Measurements from ENCODE around the gene N4BP2L2. TPM values are rescaled to one million over a fixed set of nuclear protein-coding genes. Genes with fewer than 3 reads are reported as not detected.

Gene N4BP2L2
- total RNA-seq, 4 donors from 2014 or later: 79.8 to 722 (median 131) TPM

DNA sequence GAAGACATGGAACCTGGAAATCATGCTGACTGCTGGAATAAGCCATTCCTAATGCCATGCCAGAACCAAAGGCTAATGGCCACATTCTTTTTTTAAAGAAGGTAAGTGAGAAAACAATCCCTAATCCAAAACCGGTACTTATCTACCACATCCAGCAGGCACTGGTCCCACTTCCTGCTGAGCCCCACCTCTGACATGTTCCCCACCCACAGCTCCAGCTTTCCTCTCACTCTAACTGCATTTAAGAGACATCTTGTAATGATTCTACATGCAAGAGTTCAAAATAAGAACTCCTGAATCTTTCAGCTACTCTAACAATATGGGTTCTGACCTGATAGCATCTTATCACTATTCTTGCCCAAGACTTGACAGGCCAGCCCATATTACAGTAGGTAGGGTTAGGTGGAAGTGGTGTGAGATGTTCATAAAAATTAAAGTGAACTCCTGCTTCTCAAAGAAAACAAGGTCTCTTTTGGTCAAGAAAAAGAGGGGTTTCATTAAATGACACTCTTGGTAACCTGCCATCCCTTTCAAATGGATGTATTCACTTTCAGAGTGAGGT lies 41.9 kb downstream of the N4BP2L2 start:
- Histone ChIP-seq H3K9me3 (no peaks in the 10 kb centered on the region), H3K4me3 (no peak overlapping the region), H3K4me1 (peaks cover 5% of the 10 kb centered on the region), H3K27me3 (no peaks in the 10 kb centered on the region), H3K36me3 (no peaks in the 10 kb centered on the region), H3K27ac (no peak overlapping the region)
- WGBS: 0% methylated on average over 1 of the region's 1 CpG
- no peak for DNase-seq (ENCODE audit: low spot score in 2 of 2)
- no peak for TF ChIP-seq POLR2A (IDR thresholded peaks at IDR 0.05)
- TF ChIP-seq, protein P1, sequence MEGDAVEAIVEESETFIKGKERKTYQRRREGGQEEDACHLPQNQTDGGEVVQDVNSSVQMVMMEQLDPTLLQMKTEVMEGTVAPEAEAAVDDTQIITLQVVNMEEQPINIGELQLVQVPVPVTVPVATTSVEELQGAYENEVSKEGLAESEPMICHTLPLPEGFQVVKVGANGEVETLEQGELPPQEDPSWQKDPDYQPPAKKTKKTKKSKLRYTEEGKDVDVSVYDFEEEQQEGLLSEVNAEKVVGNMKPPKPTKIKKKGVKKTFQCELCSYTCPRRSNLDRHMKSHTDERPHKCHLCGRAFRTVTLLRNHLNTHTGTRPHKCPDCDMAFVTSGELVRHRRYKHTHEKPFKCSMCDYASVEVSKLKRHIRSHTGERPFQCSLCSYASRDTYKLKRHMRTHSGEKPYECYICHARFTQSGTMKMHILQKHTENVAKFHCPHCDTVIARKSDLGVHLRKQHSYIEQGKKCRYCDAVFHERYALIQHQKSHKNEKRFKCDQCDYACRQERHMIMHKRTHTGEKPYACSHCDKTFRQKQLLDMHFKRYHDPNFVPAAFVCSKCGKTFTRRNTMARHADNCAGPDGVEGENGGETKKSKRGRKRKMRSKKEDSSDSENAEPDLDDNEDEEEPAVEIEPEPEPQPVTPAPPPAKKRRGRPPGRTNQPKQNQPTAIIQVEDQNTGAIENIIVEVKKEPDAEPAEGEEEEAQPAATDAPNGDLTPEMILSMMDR (IDR thresholded peaks at IDR 0.05): no peak
- no peak for TF ChIP-seq EP300 (IDR thresholded peaks at IDR 0.05)
- no peak for TF ChIP-seq POLR2AphosphoS5 (IDR thresholded peaks at IDR 0.05)

- WGBS: 96% methylated on average over 4 of the region's 4 CpGs
- Histone ChIP-seq H3K36me3 (no peaks in the 10 kb centered on the region), H3K27me3 (no peaks in the 10 kb centered on the region), H3K4me1 (peaks cover 5% of the 10 kb centered on the region), H3K27ac (no peak overlapping the region), H3K4me3 (no peak overlapping the region), H3K9me3 (no peaks in the 10 kb centered on the region)
- TF ChIP-seq EP300 (IDR thresholded peaks at IDR 0.05): no peak
- TF ChIP-seq POLR2AphosphoS5 (IDR thresholded peaks at IDR 0.05): no peak
- no peak for TF ChIP-seq POLR2A (IDR thresholded peaks at IDR 0.05)
- TF ChIP-seq, protein P1 (IDR thresholded peaks at IDR 0.05): no peak
- DNase-seq (ENCODE audit: low spot score in 2 of 2): no peak
Measured at GRCh38 chr13:32495841-32496240, 42.8 kb downstream of the N4BP2L2 start.

- 71% methylated on average over 5 of the region's 5 CpGs for WGBS
- DNase-seq (ENCODE audit: low spot score in 2 of 2): no peak
- Histone ChIP-seq H3K27ac (no peak overlapping the region), H3K27me3 (no peaks in the 10 kb centered on the region), H3K4me1 (peaks cover 5% of the 10 kb centered on the region), H3K4me3 (no peak overlapping the region), H3K9me3 (no peaks in the 10 kb centered on the region), H3K36me3 (no peaks in the 10 kb centered on the region)
- no peak for TF ChIP-seq POLR2AphosphoS5 (IDR thresholded peaks at IDR 0.05)
- no peak for TF ChIP-seq POLR2A (IDR thresholded peaks at IDR 0.05)
- TF ChIP-seq, protein P1 (IDR thresholded peaks at IDR 0.05): no peak
Measured at GRCh38 chr13:32495429-32495828, 43.2 kb downstream of the N4BP2L2 start.

GRCh38 chr13:32491028-32491427 lies 47.6 kb downstream of the N4BP2L2 start:
- Histone ChIP-seq H3K27me3 (no peaks in the 10 kb centered on the region), H3K36me3 (no peaks in the 10 kb centered on the region), H3K9me3 (no peaks in the 10 kb centered on the region), H3K4me3 (no peak overlapping the region), H3K27ac (no peak overlapping the region), H3K4me1 (no peaks in the 10 kb centered on the region)
- 100% methylated on average over 1 of the region's 1 CpG for WGBS
- TF ChIP-seq POLR2A (IDR thresholded peaks at IDR 0.05) (no peak), EP300 (IDR thresholded peaks at IDR 0.05) (no peak), POLR2AphosphoS5 (IDR thresholded peaks at IDR 0.05) (no peak)
- TF ChIP-seq, protein P1 (IDR thresholded peaks at IDR 0.05): no peak
- no peak for DNase-seq (ENCODE audit: low spot score in 2 of 2)

- H3K4me3 ChIP-seq: no peak overlapping the region
- H3K36me3 ChIP-seq: peaks cover 6% of the 10 kb centered on the region
- H3K27ac ChIP-seq: no peak overlapping the region
- DNase-seq (ENCODE audit: low spot score in 2 of 2): no peak
- WGBS: 94% methylated on average over 5 of the region's 5 CpGs
- TF ChIP-seq EP300 (IDR thresholded peaks at IDR 0.05): no peak
- no peak for TF ChIP-seq POLR2A (IDR thresholded peaks at IDR 0.05)
- TF ChIP-seq POLR2AphosphoS5 (IDR thresholded peaks at IDR 0.05): no peak
- TF ChIP-seq, protein P1 (IDR thresholded peaks at IDR 0.05): no peak
- H3K9me3 ChIP-seq: no peaks in the 10 kb centered on the region
- H3K27me3 ChIP-seq: no peaks in the 10 kb centered on the region
- H3K4me1 ChIP-seq: no peaks in the 10 kb centered on the region
Measured at GRCh38 chr13:32476892-32477291, 61.7 kb downstream of the N4BP2L2 start.
